Activated CD4-positive, alpha-beta T cell treated with anti-CD3 and anti-CD28 coated beads, Interleukin-2, amount 50 U/mL, for 48 hours (primary cell): ENCODE measurements around the gene USHBP1.

ENCODE experiments used
- DNase-seq, 2 experiments: peaks; one replicate each; pipeline ENCODE4 v3.0.0-alpha.2; 2020

Gene USHBP1

DNA sequence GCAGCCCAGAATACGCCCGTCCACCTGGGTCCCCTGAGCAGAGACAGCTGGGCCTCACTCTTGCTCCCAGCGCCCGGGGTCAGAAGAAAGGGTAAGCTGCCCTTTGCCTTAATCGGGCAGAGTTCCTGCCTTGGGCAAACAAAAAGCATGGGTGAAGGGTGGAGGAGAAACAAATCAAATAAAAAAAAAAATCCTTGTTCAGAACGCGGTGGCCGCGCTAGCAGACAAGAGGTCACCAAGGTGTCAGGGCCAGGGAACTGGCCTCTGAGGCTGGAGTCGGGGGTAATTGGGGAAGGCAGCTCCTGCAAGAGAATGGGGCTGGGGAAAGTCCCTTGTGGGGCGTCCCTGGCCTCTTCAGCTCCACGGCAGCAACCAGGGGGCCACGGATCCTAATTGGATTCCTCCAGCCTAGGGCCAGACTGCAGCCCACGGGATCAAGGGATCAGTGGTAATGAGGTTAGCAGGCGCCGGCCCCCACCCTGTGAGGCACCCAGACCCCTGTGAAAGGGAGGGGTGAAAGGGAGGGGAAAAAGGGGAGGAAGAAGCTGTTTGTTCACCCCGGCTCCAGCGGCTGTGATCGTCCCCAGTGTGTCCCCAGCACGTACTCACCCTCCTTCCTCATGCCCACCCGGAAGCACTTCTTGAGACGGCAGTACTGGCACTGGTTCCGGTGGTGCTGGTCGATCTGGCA lies 24.3 kb downstream of the USHBP1 start:
- no peak for DNase-seq

- no peak for DNase-seq
These were observed 26.5 kb downstream of the USHBP1 start for GRCh38 chr19:17237747-17238706.

GRCh38 chr19:17236811-17237543 lies 27.6 kb downstream of the USHBP1 start:
- DNase-seq: no peak

DNA sequence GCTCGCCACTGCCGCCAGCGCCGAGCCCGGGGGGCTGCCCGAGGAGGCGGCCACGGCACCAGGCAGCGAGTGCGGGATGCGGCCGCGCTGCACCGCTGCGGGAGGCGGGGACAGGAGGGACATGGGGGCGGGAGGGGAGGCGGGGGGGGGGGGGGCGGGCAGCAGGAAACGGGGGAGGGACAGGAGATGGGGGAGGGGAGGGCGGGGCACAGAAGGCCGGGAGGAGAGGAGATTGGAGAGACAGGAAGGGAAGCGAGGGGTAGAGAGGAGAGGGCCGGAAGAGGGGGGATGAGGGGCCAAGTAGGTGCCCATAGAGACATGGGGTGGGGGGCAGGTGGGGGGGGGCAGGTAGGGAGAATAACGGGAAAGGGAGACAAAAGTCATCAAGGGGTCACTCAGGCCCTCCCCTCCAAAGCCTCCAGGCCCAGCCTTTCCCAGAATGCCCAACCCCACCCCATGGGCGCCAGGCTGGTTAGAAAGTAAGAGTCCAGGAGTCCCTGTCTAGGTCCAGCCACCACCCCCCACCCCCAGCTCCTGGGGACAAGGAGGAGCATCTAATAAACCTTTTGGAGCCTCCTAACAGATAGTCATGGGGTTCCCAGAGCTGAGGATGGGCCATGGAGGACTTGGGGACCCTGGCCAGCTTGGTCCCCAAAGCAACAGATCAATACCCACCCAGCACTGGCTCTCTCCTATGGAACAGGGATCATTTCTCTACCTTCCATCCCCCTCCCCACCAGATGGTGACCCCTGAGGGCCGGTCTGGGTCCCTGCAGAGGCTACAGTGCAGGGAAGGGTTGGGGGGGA lies 28.4 kb downstream of the USHBP1 start:
- peak; percentile 49 to 52 for DNase-seq

- DNase-seq: peak; percentile 69 to 72
These were observed 29.1 kb downstream of the USHBP1 start for GRCh38 chr19:17235300-17235970.

DNA sequence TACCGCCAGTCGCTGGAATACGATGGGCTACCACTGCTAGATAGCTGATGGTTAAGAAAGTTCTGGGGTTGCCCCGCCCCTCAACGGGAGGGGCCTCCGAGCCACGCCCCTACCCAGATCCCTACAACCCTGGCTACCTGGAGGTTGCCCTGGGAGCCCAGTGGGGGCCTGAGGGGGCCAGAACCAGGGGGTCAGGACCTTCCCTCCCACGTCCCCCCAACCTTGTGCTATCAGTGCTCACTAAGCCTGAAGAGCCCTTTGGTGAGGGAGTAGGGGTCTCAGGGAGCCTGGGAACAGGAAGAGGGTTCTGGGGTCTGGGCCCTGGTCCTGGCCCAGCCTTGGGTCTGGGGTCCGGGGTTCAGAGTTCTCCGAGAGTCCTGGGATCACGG lies 29.6 kb downstream of the USHBP1 start:
- peak; percentile 76 to 83 for DNase-seq

GRCh38 chr19:17232258-17232657 lies 32.3 kb downstream of the USHBP1 start:
- no peak for DNase-seq

- DNase-seq: no peak
These were observed 34.7 kb downstream of the USHBP1 start for GRCh38 chr19:17229890-17230289.

DNA sequence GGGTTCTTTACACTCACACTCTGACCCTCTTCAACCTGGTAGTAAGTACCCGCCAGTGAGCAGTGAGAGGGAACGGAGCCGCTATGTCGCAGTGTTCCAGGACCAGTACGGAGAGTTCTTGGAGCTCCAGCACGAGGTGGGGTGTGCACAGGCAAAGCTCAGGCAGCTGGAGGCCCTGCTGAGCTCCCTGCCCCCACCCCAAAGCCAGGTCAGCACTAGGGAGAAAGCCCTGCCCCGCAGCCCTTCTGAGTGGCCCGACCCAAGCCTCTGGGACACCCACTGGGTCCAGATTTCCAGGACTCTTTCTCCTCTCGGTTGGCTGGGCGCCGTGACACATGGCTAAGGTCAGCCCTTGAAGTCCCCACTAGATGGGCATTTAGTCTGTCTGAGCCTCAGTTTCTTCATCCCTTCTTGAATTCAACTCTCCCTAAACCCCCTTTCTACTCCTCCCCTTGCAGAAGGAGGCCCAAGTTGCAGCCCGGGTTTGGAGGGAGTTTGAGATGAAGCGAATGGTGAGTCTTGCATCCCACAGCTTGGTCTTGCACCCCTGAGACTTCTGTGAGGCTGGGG lies 36.7 kb downstream of the USHBP1 start:
- DNase-seq: no peak

- DNase-seq: peak; percentile 97 to 98
These were observed 38.3 kb downstream of the USHBP1 start, which contains the start of gene OCEL1 for GRCh38 chr19:17226002-17226933. OCEL1 (plus strand) TSS chr19:17226226; CDS start chr19:17226248, 22 bp downstream.

DNA sequence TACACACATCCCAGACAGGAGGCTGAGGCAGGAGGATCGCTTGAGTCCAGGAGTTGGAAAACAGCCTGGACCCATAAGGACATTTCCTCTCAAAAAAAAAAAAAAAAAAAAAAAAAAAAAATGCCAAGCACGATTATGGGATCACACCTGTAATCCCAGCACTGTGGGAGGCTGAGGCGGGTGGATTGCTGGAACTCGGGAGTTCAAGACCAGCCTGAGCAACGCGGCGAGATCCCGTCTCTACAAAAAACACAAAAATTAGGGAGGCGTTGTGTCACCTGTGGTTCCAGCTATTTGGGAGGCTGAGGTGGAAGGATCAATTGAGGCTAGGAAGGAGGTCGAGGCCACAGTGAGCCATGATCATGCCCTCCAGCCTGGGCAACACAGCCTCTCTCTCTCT lies 39.5 kb downstream of the USHBP1 start:
- no peak for DNase-seq

- DNase-seq: no peak
These were observed 44.3 kb downstream of the USHBP1 start for GRCh38 chr19:17220207-17220758.

- no peak for DNase-seq
These were observed 45.3 kb downstream of the USHBP1 start for GRCh38 chr19:17219286-17219685.

DNA sequence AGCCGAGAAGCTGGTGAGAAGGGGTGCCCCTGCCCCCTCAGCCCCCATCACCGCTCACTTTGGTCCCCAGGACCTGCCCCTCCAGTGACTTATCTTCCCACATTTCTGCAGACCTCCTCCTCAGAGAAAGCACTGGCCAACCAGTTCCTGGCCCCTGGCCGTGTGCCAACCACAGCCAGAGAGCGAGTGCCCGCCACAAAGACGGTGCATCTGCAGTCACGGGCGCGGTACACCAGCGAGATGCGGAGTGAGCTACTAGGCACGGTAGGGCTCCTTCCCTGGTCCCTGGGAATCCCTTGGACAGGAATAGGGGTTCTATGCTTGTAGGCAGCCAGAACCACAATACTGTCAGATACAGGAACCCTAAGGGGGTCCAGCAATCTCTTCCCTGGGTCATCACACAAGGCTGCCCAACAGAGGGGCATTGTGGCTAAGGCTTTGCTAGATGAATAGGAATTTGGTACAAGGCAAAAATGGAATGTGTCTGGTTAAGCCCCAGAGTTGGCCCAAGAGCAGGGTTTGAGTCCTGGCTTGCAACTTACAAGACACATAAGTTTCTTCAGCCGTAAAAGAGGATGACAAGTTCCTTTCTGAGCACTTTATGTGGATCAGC lies 48.4 kb downstream of the USHBP1 start:
- no peak for DNase-seq

DNA sequence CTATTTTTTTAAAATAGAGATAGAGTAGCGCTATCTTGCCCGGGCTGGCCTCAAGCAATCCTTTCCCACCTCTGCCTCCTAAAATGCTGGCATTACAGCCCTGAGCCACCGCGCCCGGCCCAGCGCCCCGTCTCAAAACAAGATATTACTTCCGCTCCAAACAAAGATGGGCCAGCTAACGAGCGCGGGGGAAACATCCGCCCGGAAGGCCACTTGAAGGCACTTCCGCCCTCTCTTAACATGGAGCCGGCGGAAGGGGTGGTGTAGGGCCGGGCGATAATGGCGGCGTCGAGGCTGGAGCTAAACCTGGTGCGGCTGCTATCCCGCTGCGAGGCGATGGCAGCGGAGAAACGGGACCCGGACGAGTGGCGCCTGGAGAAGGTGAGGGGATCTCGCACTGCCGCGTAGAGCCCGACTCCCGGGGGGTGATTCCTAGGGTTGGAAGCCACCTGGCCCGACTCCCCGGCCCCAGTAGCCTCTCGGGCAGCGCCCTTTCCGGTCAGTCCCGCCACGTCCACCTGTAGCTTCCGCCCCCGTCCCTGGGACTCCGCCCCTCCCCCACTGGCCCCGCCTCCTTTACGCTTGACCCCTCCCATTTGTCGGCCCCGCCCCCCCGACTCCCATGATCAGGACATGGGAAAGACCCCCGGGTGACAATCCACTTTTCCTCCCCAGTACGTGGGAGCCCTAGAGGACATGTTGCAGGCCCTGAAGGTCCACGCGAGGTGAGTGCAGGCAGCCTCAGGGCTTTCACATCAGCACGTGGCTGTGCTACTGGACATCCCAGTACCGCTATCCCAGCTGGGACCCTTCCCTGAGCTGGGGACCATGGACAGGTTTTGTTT lies 49.2 kb downstream of the USHBP1 start, which contains the start of gene USE1:
USE1 (plus strand) TSS at position 231 of the 845 bp plus-strand sequence; CDS start at position 280, 49 bp downstream.
- DNase-seq: peak; percentile 85 to 89

- DNase-seq: peak in 1 of 2 experiments; percentile 13
These were observed 49.9 kb downstream of the USHBP1 start for GRCh38 chr19:17214508-17215126.

DNA sequence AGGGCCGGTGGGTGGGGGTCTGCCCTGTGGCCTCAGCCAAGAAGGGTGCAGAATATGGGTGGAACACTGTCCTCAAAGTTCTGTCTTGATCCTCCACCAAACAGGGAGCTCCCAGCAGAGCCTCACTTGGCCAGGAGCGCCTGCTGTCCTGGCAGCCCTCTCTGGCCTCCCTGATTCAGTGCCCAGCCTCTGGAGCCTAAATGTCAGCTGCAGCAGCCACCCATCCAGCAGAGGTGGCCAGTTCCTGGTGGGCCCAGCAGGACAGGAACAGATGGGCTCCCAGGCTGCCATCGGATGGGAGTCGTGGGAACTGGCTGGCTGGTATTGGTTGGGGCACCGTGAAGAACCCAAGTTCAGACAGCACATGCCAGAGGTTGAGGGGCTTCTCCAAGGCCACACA lies 51.2 kb downstream of the USHBP1 start:
- no peak for DNase-seq
